Stromal cell of bone marrow (primary cell): ENCODE results near the gene AMER1.
"Not testable (repeated sequence)": the region's sequence is repeated elsewhere in the genome, so short reads cannot be mapped to it uniquely, and the experiment has no call there.

Experiments used
- DNase-seq: peaks from one replicate; pipeline ENCODE4 v3.0.0-alpha.2; 2012; ENCODE audit warnings: low read depth

The AMER1 gene

DNA sequence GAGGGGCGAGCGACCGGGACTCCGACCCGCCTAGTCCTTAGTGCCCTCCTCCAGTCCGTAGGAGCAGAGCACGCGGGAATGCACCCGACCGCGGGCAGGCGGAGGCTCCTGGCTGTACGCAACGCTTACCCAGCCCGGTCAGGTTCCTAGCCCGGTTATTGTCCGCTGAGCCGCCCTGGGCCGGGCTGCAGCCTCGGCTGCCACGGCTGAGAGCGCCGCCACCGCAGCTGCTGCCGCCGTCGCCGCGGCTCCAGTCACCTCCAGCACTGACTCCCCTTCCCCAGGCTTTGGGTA, at the start of gene AMER1:
Gene AMER1 (minus strand): TSS at position 268 of the 294 bp plus-strand sequence. CDS start 12,422 bp downstream, outside the sequence.
- DNase-seq: no peak

DNA sequence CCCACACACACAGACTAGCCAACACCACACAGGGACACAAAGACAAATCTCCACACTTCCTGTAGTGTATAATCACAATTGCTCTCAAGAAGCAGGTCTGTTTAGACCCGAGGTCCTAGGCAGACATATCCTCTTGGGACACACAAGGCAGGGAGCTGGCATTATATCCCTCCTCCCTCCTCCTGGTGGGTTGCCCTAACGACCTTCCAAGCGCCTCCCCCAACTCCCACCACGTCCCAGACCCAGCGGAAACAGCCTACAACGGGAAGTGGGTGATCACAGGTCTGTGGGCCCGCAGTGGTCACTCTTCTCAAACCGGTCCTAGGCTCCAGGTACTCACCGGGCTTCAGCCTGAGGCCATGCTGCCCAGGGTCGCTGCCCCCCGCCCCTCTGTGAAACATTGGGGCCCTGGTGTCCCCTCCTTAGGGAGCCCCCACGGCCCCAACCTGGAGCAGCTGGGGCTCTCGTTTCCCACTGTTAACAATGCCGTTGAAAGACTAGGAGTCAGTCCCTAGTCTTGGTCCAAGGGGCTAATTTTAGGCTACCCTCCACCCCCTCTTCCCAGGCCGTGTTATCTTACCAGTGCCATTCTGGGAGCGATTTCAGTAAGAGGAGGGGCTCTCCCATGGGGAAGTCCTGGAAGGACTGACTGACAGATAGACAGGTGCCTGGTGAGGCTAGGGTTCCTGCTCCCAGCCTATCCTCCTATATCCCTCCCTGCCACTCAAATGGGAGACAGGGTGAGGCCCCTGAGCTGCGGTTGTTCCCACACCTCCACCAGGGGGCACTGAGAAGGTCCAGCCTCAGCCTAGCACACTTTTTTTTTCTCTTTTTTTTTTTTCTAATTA, 24.8 kb upstream of the AMER1 start, which contains the start of gene ASB12:
Gene ASB12 (minus strand): TSS at position 485 of the 848 bp plus-strand sequence. CDS start 4,957 bp downstream, outside the sequence.
- no peak for DNase-seq

DNA sequence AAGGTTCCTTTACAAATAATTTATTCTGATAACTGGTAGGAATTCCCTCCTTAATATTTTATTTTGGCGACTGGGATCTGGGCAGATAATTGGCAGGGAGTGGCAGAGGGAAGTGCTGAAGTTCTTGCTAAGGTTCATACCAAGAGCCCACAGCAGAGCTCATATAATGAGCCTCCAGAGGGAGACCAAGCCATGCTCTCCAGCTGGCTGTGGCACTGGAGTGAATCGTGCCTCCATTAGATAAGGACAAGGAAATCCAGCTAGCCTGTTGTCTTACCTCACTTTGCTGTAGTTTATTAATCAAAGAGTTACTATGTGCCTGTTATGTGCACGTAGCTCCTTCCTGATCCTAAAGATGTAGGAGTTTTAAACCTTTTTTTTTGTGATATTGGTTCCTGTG, 23.6 kb upstream of the AMER1 start:
- no peak for DNase-seq

DNA sequence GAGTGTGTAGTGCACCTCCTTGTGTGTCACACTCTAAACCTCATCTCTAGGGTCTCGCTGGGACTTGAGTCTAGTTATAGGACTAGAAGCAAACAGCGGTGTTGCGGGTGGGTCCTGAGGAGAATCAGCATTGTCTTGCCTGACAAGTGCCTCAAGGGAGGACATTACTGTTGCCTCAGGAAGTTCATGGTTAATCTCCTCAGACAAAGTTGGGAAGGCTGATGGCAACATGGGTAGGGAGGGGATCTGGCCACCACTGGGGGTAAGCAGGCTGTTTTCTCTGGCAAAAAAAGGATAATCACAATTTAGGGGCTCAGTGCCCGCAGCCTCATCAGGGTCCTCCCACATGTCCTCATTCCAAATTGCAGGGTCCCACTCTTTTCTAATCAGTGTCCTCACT, 12.5 kb upstream of the AMER1 start:
- DNase-seq: no peak

DNA sequence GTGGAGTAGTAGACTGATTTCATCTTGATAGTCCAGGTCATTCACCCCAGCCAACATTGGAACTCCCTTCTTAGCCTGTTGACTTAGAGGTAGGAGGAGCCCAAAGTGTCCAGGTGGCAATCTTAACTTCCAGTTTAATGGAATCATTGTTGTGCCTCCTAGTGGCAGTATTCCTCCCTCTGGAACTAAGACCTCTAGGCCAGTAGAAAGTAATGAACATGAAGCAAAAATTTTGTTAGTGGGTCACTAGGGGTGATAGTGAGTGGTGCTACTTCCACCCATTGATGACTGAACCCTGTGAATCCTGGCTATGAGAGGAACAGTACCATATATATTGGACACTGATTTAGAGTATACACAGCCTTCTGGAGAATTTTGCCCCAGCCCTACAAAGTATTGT, 8.5 kb upstream of the AMER1 start:
- DNase-seq: not testable (repeated sequence)

DNA sequence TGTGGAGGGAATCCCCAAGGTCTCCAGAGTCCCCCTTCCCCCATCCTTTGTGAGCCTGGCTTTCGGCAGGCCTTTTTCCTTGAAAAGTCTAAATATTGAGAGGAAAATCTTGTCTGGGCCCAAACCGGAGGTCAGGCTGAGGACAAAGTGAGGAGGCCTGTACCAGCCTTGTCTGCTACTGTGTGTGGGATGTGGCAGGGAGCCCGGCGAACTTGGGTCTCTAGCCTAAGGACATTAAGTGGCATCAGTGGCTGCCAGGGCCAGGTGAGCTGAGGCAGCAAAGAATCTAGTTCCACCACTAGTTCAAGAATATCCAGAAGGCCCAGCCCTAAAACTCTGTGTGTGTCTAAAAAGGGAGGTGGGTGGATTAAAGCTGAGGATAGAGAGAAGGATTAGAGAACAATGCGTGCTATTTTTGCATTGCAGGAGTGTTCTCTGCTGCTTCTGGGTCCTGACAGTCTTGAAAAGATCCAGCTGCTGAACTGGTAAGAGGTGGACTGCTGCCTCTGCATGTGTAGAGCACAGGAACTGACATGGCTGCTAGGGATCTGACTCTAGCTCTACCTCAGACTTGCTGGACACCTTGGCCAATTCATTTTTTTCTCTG, 1.2 kb upstream of the AMER1 start:
- DNase-seq: no peak

DNA sequence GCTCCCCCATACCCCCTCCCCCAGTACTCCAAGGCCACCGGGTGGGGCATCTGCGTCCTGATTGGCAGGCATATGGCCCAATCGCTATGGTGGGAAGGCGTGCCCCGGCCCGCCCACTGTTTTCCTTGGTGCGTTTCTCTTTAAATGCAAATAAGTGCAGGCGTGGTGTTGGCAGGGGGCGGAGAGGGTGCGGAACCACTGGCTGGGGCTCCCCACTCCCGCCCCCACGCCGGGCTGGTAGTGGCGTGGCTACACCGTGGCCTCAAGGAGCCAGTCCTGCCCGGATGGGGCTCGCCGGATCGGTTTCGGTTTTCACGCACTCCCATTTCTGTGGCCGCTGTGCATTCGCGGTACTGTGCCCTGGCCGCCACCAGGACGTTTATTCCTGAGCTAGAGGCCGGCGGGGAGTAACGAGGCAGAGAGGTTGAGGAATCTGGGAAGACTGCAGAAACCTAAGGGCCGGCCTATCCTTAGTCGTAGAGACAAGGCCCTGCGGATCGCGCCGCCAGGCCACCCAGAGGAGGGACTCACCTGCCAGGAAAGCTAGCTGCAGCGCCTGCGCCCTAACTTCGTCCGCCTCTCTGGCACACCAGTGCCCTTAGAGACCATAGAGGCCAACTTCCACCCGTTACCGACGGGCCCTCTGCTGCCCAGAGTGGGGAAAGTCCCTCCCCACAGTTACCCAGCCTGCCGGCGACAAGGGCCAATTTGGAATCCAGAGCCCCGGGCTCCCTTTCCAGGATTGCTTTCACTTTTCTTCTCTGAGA, 410 bp upstream of the AMER1 start:
- peak; percentile 82 for DNase-seq

DNA sequence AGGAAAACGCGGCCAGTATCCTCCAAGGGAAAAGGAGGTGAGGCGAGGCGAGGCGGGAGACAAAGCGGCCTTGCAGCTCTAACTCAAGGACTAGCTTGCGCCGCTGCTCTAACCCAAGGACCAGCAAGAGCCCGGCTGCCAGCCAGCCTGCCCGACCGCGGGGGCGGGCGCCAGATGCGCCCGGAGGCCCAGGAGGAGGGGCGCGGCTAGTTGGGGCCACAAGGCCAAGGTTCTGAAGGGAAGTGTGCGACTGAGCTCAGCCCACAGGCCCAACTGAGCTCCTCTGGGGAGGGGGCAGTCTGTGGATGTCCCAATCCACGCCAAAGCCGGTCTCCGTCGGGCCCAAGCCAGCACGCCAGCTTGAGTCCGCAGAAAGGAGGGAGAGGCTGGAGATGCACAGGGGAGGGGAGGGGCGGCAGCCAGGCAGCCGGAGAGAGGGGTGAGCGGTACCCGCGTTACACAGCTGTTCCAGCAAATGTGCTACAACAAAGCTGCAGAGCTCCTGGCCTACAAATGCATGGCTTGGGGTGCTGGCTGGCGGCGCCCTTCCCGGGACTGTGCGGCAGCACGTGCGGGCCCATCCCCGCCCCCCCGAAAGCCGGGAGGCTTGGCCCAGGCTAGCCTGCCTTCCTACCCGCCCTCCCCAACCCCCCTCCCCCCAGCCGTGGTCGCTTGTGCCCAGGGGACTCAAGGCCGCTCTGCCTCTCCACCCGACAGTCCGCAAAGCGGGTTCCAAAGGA, 637 bp downstream of the AMER1 start:
- DNase-seq: peak; percentile 2

DNA sequence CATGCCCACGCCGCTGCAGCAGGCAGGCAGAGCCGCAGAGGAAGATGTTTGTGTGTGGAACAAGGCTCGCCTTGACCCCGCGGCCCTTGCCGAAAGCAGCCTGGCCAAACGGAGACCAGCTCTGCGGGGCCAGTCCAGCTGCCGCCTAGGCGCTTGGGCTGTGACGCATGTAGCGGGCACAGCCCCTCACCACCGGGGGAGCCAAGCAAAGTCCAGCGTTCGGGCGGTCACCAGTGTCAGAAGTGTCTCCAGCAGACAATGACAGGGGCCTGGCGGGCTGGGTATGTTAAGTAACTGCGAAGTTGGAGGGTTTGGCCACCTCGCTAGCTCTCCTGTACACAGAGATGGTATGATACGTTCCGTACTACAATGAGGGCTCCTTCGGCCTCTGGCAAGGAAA, 1.3 kb downstream of the AMER1 start:
- no peak for DNase-seq

DNA sequence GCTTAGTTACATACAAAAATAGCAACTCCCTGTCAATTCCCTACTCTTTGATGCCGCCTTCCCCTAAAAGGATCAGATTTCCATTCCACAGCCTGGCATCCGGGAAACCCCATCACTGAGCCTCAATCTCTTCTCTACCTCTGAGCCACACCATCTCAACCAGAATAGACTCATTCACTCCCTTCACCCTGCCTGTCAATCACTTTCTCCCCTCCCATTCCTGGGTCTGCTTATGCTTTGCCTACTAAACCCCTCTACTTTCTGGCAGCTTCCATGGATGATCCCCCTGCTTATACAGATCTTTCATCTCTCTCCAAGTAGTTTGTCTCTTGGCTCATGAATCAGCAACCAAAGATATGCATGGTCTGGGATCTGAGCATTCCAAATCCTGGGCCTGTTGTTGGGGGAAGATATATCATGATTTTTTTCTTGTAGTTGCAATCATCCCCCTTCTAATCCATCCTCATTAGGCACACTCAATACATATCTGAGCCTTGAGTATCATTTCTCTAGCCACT, 2.6 kb downstream of the AMER1 start:
- DNase-seq: no peak

DNA sequence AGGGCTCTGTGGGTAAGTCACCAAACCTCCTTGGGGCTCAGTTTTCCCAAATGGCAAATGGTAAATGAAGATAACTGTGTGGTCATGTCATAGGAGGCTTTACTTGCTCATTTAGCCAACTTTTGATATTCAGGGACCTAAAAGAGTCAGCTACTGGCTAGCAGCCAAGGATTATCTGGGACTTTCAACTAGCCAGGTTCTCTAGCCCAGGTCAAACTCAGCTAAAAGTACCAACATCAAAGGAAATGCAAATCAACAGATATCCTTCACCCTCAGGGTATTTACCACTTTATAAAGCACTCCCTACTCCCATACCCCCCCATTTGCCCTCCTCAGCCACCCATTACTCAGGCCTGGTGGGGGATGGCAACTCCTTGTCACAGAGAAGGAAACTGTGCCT, 7.5 kb downstream of the AMER1 start:
- no peak for DNase-seq

DNA sequence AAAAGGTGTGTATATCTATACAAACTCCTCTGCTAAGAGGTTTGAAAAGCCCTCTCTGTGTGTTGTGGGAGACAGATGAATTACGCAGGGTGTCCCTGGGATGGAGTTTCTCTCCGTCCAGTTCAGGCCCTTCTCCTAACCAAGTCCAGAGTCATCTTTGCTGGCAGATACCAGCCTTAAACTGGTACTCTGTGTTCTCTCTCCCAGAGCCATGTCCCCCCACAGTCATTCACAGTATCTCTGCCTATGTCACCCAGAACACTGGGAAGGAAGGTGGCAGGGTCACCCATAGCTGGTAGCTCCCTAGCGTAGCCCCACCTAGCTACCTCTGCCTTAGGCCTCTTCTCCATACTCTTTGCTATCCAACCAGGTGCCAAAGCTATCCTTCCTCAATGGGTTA, 8.9 kb downstream of the AMER1 start:
- no peak for DNase-seq

DNA sequence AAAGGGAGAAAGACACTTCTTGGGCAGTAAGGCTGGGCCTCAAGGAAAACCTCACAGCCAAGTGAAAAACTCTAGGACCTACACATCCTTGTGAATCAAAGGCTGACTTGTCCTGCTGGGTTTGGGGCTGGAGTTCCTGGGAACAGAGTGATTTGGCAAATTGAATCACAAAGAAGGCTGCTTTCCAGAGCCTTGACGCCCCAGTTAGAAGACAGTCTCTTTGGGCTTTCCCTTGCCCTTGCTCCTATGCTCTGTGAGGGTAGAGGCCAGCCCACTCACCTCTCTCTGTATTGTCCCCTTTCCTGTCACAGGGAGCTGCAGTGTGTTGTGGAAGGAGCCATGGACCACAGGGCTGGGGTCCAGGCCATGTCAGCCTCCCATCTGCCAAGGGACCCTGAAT, 9.6 kb downstream of the AMER1 start:
- no peak for DNase-seq

DNA sequence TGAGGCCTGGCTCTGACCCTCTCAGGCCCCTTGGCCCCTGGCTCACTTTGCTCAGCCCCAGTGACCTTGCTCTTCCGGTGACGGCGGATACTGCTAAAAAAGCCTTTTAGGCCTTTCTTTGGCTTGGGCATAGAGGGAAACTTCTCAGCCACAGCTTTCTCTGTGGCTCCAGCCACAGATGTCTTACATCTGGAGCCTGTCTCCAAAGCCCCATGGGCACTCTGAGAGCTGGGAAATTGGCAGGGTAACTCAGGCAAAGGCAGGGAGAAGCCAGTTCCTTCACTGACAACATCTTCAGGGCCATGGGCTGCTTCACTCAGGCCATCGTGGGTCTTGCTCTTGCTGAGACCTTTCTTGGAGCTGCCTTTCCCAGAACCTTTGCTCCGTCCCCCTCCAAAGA, 12.8 kb downstream of the AMER1 start:
- no peak for DNase-seq

DNA sequence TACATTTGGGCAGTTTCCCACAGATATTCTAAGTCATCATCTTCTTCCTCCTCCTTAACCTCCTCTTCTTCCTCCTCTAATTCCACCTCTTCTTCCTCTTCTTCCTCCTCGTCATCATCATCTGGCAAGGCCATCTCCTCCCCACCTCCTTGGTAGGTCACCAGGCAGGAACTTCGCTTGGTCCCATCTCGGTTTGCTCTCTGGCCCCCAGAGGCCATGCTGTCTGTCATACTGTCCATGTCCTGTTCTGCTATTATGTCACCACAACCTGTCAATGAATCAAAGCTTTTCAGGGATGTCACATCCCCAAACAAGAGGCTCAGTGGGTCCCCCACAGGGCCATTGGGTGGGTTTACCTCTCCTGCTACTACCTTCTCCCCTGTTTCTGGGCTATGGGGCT, 13.5 kb downstream of the AMER1 start:
- no peak for DNase-seq

DNA sequence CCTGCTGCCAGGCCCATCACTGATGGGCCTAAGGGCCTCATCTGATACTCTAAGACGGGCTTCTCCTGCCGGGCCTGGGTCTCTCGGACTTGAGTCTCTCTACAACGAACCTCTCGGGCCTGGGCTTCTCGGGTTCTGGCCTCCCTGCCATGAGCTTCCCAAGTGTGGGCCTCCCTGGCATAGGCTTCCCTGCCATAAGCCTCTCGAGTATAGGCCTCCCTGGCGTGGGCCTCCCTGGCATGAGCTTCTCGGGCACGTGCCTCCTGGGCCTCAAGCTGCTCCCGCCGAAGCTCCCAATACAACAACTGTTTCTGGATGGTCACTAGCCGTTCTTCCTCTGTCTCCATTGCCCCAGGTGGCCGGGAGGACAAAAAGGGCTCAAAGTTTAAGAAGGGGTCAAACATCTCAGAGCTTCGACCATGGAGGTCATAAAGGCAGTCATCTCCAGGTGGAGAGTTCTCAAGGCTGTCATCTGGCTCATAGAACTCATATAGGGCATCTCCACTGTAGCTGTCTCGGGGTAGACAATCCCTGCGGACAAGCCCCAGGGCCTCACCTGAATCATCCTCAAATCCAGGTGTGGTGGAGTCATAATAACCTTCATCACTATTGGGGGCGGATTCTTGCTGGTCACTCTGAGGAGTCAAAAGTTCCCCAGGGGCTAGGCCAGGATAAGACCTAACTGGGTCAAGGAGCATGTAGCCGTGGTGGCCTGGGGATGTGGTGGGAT, 14.1 kb downstream of the AMER1 start:
- no peak for DNase-seq

DNA sequence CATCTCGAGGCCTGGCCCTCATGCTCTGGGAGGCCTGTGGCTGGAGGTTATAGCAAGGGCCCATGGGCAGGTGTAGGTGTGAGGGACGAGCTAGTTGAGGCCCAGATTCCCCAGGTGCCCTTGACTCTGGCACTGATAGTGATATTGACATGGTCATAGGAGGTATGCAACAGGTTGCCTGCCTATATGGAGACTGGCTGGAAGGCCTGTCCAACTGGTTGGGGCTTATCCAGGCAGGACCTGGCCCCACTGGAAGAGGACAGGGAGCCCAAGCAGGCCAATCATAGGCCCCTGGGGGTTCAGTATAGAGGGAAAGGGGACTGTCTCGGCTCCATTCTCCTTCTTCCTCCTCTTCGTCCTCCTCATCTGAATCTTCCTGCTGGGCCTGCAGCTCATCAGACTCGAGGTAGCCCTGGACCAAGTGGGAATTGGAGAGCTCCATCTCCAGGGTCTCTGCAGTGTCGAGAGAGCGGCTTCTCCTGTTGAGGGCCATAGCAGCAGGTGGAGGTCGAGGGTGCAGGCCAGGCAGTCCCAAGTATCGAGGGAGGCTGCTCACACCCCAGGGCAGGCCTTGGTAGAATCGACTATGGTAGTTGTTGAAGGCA, 15.3 kb downstream of the AMER1 start:
- DNase-seq: no peak

DNA sequence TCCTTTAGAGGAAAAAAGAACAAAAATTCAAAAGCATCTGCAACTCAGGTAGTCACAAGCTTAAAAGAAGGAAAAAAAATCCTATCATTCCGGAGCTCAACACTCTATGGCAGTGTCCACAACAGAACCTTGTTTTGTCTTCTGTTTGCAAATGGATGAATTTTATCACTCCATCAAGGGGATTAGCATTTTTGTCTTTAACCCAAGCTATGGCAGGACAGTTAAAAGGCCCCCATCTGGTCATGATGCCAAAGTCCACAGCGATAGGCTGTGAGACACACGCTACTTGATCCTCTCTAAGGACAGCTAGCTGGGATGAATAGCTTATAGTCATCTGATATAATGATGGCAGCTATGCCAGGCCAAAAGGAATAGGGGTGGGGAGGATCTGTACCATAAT, 16.6 kb downstream of the AMER1 start:
- DNase-seq: no peak

DNA sequence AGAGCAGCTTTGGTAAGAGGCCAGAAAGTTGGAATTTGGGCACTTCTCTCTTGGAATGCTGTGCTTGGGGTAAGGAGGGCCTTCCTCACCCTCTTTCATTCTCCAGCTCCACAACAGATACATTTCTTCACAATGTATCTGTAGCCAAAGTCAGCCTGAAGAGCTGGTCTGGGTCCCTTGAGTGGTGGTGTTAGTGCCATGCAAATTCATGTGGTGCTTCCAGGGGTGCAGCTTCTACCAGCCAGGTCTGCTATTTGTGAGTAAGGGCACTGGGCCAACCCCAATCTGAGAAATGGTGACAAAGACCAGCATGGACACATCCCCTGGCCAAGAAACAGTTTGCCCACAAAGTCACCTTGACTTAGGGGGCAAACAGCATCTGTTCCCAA, 17.8 kb downstream of the AMER1 start:
- no peak for DNase-seq

DNA sequence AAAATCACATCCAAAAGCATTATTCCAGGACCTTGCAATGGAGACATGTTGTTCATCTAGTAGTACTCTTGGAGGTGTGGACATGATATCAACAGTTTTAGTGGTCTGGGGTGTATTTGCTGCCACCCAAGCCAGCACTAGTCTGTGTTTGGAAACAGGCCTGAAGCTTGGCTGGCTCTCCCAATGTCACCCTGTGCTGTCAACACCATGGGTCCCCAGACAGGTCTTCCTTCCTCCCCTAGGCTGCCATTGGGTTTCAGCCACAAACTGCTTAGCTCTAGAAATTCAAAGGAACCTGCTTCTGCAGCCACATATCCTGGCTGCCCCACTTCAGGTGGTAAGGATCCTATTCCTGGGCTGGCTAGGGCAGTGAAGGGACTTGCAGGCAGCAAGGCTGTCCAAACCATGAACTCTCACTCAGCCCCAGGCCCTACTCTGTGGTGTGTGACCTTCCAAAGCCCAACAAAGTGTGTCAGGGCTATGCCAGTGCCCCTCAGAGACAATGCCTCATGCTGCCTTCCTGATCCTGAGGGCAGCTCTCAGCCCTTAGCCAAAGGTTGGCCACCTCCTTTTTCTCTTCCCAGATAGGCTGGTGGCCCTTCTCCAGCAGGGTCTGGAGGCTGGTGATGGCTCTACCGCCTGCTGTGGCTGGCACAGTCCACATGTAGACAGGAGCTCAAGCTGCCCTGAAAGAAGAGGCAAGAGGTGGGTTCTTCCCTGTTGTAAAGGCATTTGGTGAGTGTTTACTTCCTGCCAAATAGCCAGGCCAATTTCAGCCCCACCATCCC, 18.3 kb downstream of the AMER1 start:
- DNase-seq: no peak
